Fibroblast of the conjunctiva (primary cell): Measurements from ENCODE around the gene SIRT2.
"Not testable (repeated sequence)": the region's sequence is repeated elsewhere in the genome, so short reads cannot be mapped to it uniquely, and the experiment has no call there.

Source experiments
- DNase-seq: peaks from one replicate; pipeline ENCODE4 v3.0.0-alpha.2; 2010; ENCODE audit warnings: low read depth

The SIRT2 gene

DNA sequence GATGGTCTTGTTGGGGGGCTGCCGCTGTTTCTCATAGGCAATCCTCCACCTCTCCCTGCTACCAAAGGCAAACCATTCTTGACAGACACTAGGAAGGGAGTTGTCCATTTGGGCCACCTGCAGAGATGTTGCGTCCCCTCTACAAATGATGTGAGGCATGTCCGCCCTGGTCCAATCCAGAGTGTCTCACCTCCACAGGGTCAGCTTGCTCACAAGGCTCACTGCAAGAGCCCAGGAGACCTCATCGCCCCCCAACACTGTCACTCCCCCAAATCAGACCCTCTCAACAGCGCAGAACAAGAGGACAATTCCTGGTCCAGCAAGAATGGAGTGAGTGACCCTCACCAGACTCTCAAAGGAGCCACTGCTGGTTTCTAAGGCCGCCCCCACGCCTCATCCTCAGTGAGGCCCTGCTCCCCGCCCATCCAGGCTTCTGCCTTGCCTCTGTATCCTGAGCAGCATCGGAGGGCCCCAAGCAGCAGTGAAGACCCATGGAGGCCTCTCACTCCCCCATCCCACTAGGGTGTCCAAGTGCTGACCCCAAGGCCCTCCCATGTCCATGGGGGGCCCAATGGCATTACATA, 56.2 kb downstream of the SIRT2 start:
- no peak for DNase-seq

DNA sequence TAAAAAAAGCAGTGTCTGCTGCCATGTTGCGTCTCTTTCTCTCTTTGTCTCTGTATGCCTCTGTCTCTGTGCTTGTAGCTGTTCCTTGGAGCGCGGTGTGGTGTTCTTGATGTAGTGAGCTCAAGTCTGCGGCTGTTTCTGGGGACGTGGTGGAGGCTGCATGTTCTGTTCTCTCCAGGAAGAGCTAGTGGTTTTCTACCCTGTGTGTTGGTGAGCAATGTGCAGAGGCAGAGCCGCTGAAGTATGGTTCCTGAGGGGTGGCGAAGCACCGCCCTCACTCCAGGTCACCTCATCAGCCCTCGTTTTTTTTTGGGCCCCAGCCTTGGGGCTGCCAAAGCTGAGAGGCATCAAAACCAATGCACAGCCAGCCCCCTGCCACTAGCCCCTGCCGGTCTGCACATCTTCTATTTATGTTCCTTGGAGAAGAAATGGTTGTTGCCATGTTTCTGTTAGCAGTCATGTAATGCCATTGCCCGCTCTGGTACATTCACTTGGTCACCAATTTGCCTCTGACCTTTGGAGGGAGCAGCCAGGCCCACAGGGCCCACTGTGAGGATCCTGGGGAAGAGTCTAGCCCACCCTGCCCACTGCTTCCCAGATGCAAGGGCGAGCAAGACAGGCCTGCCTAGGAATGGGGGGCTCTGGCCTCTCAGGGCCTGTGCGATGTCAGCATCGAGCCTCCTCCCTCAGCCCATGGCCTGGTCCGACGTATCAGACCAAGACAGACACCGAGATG, 56.8 kb downstream of the SIRT2 start:
- DNase-seq, result no peak

DNA sequence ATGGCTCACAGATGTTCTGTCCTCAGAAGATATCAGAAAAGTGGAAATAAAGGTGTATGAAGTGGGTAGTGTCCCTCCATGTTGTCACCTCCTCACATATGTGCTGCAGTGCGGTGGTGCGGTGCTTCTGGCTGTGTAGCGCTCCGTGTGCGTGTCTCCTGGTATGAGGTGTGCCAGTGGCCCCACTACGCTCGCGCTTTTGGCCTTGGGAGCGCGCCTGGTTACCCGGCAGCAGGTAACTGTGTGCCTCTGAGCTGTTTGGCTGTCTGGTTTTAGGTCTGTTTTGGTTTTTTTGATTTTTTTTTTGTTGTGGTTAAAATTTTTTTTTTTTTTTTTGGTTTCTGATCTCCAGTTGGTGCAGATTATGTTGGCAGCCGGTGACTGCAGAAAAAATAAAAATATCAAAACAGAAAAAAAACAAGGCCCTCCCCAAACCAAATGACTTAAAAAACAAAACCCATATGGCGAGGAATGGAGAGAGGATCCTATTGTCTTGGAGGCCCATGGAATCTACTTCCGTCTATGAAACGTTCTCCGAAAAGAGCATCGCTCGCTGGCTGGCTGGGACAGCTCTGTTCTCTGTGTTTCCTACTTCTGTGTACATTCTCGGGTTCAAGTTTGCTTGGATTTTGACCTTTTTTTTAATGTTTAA, 57.5 kb downstream of the SIRT2 start:
- no peak for DNase-seq

DNA sequence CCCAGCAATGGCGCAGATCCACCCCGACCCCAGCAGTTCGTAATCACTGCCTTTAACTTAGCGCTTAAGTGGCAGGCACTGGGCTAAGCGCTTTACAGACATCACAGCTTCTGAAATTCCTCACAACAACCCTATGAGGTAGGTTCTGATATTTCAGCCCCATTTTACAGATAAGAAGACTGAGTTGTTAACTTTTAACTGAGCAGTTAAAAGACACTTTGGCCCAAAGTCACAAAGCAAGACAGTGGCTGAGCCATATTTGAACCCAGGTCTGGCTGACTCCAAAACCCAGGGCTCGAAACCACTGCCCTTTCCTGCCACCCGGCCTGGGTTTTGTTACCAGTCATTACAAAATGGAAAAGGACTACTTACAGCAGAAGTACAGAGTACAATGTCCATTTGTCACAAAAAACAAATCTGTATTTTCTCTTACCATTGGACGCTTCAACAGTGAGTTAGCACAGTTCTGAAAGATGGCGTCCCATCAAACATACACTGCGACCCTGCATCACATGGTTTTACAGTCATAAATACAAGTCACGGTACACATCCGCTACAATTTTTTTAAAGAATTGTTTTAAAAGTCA, 58.1 kb downstream of the SIRT2 start:
- no peak for DNase-seq

DNA sequence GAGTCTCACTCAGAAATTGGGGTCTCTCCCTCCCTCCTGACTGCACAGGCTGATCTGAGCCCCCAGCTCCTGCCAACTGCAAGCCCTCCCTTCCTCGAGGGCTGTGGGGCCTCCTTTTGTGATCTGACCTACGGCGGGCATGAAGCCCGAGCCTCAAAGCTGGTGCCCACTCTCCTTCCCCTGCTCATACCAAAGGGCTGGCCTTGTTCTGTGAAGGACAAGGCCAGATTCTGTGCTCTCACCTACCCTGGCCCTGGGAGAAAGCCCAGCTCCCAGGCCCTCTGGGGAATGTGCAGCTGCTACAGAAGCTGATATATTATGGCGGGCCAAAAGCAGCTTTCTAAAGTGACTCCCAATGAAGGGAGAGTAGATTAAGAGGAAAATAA, 58.8 kb downstream of the SIRT2 start:
- no peak for DNase-seq

DNA sequence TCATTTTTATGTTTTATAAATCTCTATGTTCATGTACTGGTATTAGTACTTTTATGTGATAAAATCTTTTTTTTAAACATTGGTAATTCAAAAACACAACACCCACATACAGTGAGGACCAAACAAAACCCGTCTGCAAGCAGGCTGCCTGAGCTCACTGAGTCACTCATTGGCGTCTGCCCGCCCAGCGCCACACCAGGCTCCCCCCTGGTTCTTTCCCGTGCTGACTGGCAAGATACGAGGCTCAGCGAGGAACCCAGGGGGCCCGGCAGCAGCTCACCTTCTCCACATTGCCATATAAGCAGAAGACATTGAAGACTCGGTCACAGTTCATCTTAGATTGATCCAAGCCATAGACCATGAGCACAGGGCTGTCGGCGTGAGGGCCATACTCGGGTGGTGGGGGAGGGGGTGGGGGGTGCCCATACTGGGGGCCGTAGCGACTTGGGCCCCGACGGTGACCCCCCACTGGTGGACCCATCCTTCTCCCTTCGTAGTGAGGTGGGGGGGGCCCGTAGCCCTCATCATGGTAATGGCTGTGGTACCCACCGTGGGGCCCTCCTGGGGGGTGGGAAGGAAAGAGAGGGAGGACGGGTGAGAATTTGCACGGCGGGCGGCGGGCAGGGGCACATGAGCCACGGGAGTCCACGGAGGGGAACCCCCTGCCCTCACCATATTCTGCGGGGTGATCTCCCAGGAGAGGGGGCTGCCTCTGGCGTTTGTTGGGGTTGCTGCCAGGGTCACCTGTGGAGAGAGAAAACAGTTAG, 59.4 kb downstream of the SIRT2 start:
- DNase-seq, result no peak

DNA sequence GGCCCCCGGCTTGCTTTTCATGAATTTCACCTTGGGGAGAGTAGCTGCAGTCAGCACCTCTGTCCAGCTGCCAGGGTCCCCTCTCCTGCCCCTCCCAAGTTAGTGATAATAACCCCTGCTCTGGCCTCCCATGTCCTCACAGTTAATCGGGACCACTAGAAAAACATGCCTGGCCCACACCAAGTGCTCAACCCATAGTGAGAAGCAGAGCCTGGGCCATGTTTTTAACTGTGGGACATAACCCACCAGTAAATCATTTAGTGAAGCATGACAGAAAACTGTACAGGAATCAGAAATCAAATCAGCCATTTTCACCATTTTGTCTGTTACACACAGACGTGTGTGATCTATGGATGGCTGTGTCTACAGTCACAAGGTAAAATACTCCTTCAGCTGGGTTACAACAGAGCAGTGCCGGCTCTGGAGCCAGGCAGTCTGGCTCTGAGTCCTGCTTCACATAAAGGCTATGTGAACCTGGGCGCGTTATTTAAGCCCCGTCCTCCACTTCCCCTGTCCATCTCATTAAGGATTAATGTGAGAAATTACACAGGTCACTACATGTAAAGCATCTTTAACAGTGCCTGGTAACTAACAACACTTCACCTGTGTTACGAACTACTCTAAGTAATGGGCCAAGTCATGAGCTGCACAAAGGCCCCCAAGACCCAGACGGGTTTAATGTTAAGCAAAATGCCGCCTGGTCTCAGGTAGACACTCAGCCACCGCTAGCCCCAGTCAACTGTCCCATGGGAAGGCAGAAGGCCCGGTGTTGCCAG, 60.2 kb downstream of the SIRT2 start:
- no peak for DNase-seq

DNA sequence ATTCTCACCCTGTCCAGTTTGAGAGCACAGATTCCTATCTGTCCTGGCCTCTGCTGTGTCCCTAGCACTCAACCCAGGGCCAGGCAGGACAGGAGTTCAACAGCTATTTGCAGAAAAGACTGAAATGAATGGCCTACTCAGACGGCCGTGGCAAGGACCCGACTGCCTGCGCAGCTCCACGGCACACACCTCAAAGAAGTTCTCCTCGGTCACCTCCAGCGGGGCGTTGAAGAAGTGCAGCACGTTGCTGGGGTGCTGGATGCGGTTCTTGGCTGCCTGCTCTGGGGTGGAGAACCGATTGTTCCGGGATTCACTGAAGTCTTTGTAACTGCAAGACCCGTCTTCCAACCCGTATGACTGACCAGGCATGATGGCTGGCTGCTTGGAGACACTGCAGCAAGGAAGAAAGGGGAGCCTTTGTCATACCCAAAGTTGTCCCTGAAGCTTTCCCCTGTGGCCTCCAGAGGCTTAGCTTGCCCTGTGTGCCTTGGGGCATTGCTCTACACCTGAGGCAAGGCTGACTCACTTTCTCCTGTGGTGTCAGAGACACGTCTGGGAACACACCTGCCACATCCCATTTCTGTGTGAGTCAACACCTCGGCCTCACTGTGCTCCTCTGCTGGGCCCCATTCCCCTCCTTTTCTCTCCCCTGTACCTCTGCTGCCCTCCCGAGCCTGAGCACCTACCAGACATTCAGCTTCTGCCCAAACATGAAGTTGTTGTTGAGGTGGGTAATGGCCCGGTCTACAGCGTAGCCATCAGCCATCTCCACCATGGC, 61.0 kb downstream of the SIRT2 start:
- DNase-seq, result no peak

DNA sequence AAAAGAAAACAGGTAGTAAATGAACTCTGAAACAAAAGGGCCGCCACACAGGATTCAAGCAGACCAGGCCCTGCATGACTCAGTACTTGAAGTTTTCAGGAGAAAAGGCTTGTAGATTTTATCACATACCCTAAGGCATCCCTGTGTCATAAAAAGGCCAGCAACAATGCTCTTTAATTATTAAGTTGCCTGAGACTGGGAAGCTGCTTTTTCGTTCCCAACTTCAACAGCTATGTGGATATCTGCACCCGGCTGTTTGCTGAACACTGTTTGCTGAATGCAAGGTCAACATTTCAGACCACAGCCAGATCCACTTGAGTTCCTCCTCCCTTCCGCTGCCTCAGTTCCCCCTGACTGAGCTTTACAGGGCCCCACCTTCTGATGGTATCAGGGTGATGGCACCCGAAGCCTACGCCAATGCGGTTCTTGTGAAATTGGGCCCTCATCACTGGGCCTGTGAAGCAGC, 61.7 kb downstream of the SIRT2 start:
- no peak for DNase-seq

DNA sequence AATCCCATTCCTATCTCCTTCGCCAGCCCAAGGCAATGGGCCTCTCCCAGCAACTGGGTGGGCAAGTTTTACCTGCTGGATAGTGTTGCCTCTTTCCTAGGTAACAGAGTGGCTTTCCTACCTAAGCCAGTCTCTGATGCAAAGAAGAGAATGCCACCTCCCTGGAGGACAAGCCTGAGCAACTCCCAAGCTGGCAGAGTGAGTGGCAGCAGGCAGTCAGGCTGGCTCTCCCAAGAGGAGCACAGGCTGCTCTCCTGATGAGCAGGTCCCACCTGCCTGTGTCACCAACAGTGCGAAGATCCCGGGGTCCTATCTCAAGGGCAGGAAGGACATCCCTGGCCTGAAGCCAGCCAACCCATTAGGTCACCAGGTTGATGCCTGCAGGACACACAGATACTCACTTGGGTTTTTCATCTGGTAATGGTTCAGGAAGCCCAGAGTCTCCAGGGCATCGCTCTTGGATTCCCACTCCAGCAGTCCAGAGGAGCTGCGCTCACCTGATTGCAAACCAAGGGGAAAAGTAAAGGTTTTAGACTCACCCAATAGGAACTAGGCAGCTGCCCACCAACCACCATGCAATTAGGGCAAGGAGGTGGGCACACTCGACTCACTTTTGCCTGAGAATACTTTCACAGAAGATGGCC, 62.3 kb downstream of the SIRT2 start:
- no peak for DNase-seq

DNA sequence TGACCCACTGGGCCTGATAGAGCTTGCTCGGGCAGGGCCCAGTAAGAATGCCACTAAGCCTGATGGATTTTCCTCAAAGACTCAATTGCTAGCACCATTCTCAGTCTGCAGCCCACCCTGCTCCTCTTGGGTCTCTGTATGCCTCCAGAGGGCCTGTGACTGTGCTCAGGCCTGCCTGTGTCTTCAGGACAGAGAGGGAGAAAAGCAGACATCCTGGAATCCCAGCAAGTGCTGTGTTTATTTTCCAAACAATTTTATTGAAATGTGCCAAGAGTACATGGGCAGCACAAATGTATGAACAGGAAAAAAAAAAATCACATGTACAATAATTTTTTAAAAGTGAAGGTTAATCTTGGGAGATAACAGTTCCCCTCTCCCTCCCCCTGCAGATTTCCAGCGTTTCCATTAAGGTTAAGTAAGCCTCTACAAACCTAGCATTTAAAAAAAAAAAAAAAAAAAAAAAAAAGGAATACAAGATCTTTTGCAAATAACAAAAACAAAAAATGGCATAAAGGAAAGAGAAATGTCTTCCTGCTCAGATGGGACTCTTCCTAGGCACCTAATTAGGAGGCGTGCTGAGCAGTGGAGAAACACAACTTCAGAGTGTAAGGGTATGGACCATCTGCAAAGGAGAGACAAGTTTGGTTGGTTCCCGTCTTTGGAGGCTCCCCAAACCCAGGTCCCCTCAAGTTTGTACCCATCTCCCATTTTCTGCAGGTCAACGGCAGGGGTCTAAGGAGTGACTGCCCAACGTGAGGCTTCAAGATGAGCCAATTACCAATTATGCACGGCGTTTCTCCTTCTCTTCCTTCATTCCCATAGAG, 63.0 kb downstream of the SIRT2 start:
- DNase-seq, result no peak

DNA sequence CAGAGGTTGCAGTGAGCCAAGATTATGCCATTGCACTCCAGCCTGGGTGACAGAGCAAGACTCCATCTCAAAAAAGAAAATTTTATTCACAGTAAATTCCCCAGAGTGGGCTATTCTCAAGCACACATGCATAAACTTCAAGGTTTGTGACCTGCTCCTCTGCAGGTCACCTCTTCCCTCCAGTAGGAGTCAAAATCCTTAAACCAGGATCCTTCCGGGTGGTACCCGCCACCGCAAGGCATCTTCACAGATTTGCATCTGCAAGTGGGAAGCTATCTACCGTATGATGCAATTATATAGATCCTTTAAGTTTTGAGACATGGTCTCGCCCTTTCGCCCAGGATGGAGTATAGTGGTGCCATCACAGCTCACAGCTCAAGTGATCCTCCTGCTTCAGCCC, 64.8 kb downstream of the SIRT2 start:
- no peak for DNase-seq

DNA sequence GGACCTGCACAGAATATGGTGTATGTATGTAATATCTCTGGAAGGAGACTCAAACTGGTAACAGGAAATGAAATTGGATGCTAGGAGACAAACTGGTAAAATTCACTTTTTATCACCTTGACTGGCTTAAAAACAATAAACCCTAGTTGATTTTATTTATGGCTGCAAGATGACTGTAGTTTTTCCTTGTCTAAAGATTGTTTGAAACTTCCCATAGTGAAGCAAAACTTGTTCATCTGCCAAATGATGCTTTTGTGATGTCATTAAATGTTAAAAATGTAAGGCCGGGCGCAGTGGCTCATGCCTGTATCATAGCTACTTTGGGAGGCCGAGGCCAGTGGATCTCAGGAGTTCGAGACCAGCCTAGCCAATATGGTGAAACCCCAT, 65.3 kb downstream of the SIRT2 start:
- no peak for DNase-seq

DNA sequence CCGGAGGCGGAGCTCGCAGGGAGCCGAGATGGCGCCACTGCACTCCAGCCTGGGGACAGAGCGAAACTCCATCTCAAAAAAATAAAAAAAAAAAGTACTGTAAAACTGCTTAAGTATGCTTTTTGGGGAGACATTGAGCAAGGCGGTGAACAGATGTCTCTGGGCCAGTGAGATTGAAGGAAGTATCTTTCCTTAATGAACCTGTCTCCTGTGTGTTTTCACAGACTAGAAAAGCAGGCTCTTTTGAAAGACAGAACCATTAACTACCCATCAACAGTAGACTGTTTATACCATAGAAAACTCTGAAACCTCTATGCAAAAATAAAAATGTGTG, 66.4 kb downstream of the SIRT2 start:
- DNase-seq, result no peak

DNA sequence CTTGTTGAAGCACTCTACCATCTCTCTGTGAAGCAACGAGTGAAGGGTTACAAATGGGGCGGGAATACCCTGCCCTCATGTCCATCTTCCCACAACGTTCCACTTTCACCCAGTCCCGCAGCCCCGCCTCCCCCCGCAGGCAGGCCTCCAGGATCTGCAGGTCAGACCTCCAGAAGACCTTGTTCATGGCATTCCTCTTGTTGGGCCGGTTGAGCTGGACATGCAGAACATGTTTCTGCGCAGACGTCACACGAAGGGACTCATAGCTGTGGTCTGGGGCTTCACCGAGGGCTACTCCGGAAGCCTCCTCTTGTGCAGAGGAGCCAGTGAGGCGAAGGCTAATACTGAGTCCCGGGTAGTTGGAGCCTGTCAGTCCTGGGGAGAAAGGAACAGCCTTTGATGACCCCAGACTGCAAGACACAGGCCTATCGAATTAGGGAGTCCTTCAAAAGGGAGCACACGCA, 68.2 kb downstream of the SIRT2 start:
- DNase-seq, result peak; percentile 73

DNA sequence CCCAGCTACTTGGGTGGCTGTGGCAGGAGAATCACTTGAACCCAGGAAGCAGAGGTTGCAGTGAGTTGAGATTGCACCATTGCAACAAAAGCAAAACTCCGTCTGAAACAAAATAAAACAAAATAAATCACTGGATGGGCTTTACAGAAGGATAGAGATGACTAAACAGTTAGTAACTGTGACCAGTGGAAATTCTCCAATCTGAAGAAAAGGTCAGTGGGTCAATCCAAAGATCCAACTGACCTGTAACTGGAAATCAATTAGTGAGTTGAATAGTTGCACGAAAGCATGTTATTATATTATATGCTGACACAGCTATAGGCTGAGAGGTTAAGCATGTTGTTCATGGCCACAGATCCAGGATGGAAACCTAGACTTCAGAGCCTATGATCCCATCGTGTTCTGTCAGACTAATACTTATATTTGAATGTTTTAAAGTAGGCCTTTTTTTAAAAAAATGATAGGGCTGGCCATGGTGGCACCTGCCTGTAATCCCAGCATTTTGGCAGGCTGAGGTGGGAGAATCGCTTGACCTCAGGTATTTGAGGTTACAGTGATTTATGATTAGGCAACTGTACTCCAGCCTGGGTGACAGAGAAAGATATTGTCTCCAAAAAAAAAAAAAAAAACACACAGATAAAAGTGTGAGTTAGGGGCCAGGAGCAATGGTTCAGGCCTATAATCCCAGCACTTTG, 69.2 kb downstream of the SIRT2 start:
- no peak for DNase-seq

DNA sequence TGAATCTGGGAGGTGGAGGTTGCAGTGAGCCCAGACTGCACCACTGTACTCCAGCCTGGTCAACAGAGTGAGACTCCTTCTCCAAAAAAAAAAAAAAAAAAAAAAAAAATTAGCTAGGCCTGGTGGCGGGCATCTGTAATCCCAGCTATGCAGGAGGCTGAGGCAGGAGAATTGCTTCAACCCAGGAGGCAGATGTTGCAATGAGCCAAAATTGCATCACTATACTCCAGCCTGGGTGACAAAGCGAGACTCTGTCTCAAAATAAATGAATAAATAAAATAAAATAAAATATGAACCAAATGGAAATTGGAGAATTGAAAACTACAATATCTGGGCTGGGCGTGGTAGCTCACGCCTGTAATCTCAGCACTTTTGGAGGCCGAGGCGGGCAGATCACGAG, 70.2 kb downstream of the SIRT2 start:
- not testable (repeated sequence) for DNase-seq
